BE2C (cell line): Measurements from ENCODE around the gene TM4SF20.

Experiments used
- DNase-seq: peaks from one replicate; pipeline ENCODE4 v3.0.0-alpha.2; 2020
- H3K27me3 ChIP-seq: fragments of 250-450 bp; sonication (Bioruptor Pico); 2 replicates; pipeline ENCODE4 v1.5.1; 2020; ENCODE audit warnings: mild to moderate bottlenecking
- H3K36me3 ChIP-seq: fragments of 250-450 bp; sonication (Bioruptor Pico); 2 replicates; pipeline ENCODE4 v1.5.1; 2020; ENCODE audit warnings: mild to moderate bottlenecking
- H3K4me1 ChIP-seq: fragments of 250-450 bp; sonication (Bioruptor Pico); 2 replicates; pipeline ENCODE4 v1.5.1; 2020
- H3K4me3 ChIP-seq: 2 replicates; pipeline ENCODE4 v1.5.1; 2011; ENCODE audit warnings: low read depth, low read length
- H3K9me3 ChIP-seq: fragments of 250-450 bp; sonication (Bioruptor Pico); 2 replicates; pipeline ENCODE4 v1.5.1; 2020
- CTCF ChIP-seq: IDR thresholded peaks from 2 replicates; pipeline ENCODE4 v1.5.1; 2012; ENCODE audit warnings: mild to moderate bottlenecking, low read depth, low read length

TM4SF20 gene

GRCh38 chr2:227373389-227373788 lies 5.7 kb downstream of the TM4SF20 start:
- H3K4me1 ChIP-seq, result peaks cover 9% of the 10 kb centered on the region; the same call in 1 of the 2 replicates
- no peaks in the 10 kb centered on the region for H3K27me3 ChIP-seq
- H3K9me3 ChIP-seq, result no peaks in the 10 kb centered on the region
- no peak overlapping the region for H3K4me3 ChIP-seq
- no peak for DNase-seq
- H3K36me3 ChIP-seq, result no peaks in the 10 kb centered on the region
- TF ChIP-seq CTCF, result no peak

- no peak overlapping the region for H3K4me3 ChIP-seq
- no peaks in the 10 kb centered on the region for H3K36me3 ChIP-seq
- TF ChIP-seq CTCF, result no peak
- no peak for DNase-seq
- no peaks in the 10 kb centered on the region for H3K27me3 ChIP-seq
- no peaks in the 10 kb centered on the region for H3K9me3 ChIP-seq
- peaks cover 3% of the 10 kb centered on the region; the same call in 1 of the 2 replicates for H3K4me1 ChIP-seq
Measured at GRCh38 chr2:227370791-227371312, 8.3 kb downstream of the TM4SF20 start.

- no peak for DNase-seq
- H3K36me3 ChIP-seq, result no peaks in the 10 kb centered on the region
- H3K4me3 ChIP-seq, result no peak overlapping the region
- TF ChIP-seq CTCF, result no peak
- H3K9me3 ChIP-seq, result no peaks in the 10 kb centered on the region
- H3K4me1 ChIP-seq, result peaks cover 7% of the 10 kb centered on the region; the same call in 1 of the 2 replicates
- H3K27me3 ChIP-seq, result no peaks in the 10 kb centered on the region
Measured at GRCh38 chr2:227370092-227370491, 9.0 kb downstream of the TM4SF20 start.

GRCh38 chr2:227368574-227368973 lies 10.5 kb downstream of the TM4SF20 start:
- no peak for DNase-seq
- no peaks in the 10 kb centered on the region for H3K9me3 ChIP-seq
- peaks cover 15% of the 10 kb centered on the region for H3K4me1 ChIP-seq
- H3K36me3 ChIP-seq, result no peaks in the 10 kb centered on the region
- H3K27me3 ChIP-seq, result no peaks in the 10 kb centered on the region
- TF ChIP-seq CTCF, result no peak
- no peak overlapping the region for H3K4me3 ChIP-seq

- DNase-seq, result no peak
- no peak overlapping the region for H3K4me3 ChIP-seq
- no peaks in the 10 kb centered on the region for H3K36me3 ChIP-seq
- peaks cover 15% of the 10 kb centered on the region for H3K4me1 ChIP-seq
- H3K9me3 ChIP-seq, result no peaks in the 10 kb centered on the region
- TF ChIP-seq CTCF, result no peak
- no peaks in the 10 kb centered on the region for H3K27me3 ChIP-seq
Measured at GRCh38 chr2:227367427-227367795, 11.7 kb downstream of the TM4SF20 start.

GRCh38 chr2:227366769-227367426 lies 12.2 kb downstream of the TM4SF20 start:
- Histone ChIP-seq H3K27me3 (no peaks in the 10 kb centered on the region), H3K9me3 (no peaks in the 10 kb centered on the region), H3K36me3 (no peaks in the 10 kb centered on the region), H3K4me1 (peaks cover 15% of the 10 kb centered on the region), H3K4me3 (no peak overlapping the region)
- TF ChIP-seq CTCF, result no peak
- no peak for DNase-seq
